Measurements from ENCODE around the gene CACNA1E.
A peak's percentile ranks its signal among the peaks of the same experiment; 100 is the strongest.

CACNA1E gene

DNA sequence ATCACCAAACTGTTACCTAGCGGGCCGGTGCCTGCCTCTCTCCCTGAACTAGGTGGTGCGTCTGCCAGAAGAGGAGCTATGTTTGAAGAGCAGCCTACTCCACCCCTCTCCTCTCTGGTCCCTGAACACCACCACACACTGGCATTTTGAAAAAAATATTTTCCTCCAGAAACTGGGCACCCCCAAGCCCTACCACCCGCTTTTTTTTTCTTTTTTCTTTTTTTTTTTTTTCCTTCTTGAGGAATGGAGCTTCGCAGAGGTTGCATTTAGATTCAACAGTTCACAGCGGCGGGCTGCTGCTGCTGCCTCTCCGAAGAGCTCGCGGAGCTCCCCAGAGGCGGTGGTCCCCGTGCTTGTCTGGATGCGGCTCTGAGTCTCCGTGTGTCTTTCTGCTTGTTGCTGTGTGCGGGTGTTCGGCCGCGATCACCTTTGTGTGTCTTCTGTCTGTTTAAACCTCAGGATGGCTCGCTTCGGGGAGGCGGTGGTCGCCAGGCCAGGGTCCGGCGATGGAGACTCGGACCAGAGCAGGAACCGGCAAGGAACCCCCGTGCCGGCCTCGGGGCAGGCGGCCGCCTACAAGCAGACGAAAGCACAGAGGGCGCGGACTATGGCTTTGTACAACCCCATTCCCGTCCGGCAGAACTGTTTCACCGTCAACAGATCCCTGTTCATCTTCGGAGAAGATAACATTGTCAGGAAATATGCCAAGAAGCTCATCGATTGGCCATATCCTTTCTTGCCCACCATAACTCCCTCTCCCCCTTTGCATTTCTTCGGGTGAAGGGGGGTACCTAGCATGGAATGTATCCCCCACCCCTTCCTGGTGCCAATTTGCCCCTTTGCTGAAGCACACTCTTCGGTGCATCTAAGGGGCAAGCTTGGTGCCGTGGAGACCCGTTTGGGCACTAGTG, at the start of gene CACNA1E:
CACNA1E (plus strand) TSS at position 233 of the 911 bp plus-strand sequence; CDS start at position 461, 228 bp downstream.
- Mint-ChIP-seq H3K4me1 (peaks cover 47% of the 10 kb centered on the region), H3K27ac (peak within 1 kb of the TSS in 1 of 3 experiments; percentile 28)

DNA sequence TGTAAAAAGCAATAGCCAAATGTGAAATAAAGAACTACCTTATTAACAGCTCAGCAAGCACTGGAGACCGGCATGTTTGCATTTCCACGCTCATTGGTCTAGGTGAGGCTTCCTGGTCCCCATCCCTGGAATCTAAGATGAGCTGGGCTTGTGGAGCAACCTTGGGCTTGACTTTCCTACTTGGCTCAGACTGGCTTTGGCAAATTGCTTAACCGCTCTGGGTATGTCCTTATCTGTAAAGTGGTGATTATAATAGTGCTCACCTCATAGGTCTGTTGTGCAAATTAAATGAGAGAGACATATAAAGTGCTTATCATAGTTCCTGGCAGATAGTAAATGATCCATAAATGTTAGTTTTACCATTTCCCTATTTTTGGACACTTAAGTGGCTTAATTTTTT, 49.4 kb upstream of the CACNA1E start:
- TF ChIP-seq, protein P1, sequence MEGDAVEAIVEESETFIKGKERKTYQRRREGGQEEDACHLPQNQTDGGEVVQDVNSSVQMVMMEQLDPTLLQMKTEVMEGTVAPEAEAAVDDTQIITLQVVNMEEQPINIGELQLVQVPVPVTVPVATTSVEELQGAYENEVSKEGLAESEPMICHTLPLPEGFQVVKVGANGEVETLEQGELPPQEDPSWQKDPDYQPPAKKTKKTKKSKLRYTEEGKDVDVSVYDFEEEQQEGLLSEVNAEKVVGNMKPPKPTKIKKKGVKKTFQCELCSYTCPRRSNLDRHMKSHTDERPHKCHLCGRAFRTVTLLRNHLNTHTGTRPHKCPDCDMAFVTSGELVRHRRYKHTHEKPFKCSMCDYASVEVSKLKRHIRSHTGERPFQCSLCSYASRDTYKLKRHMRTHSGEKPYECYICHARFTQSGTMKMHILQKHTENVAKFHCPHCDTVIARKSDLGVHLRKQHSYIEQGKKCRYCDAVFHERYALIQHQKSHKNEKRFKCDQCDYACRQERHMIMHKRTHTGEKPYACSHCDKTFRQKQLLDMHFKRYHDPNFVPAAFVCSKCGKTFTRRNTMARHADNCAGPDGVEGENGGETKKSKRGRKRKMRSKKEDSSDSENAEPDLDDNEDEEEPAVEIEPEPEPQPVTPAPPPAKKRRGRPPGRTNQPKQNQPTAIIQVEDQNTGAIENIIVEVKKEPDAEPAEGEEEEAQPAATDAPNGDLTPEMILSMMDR (IDR thresholded peaks at IDR 0.05; ENCODE audit: unreplicated experiment in 3 of 3): no peak
- H3K4me1 Mint-ChIP-seq: no peaks in the 10 kb centered on the region

More for the DNA sequence above, at the start of gene CACNA1E:
- peaks cover 3% of the 10 kb centered on the region for H3K9me3 Mint-ChIP-seq
- no peaks in the 10 kb centered on the region for H3K36me3 Mint-ChIP-seq (ENCODE audit: low read depth)
- H3K27me3 Mint-ChIP-seq (ENCODE audit: low read depth): peaks cover 90% of the 10 kb centered on the region
- TF ChIP-seq, protein P1 (IDR thresholded peaks at IDR 0.05; ENCODE audit: unreplicated experiment in 3 of 3): no peak
- H3K4me3 Mint-ChIP-seq: peak within 1 kb of the TSS; percentile 79 to 85 (median 83)

DNA sequence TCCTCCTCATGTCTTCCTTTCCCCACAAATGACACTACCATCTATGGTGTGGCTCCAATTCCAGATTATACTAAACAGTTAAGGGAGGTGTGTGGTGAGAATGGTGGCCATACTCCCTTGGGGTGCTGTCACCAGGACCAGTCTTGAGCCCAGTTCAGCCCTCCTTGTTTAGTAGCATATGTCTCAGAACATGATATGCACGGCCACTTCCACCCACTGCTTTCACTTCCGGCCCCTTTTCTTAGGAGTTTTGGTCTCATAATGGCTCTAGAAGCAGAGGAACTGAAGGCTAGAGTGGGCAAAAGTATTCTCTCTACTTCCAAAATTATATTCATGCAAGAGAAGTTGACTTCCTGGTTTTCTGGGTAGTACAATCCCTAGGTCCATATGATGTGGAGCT, 45.3 kb upstream of the CACNA1E start:
- Mint-ChIP-seq H3K9me3 (no peaks in the 10 kb centered on the region), H3K4me3 (no peak overlapping the region), H3K27me3 (ENCODE audit: low read depth) (peaks cover 15% of the 10 kb centered on the region), H3K27ac (no peak overlapping the region), H3K36me3 (ENCODE audit: low read depth) (no peaks in the 10 kb centered on the region), H3K4me1 (peaks cover 5% of the 10 kb centered on the region)
- TF ChIP-seq, protein P1 (IDR thresholded peaks at IDR 0.05; ENCODE audit: unreplicated experiment in 3 of 3): no peak

More for the DNA sequence above, 49.4 kb upstream of the CACNA1E start:
- Mint-ChIP-seq H3K36me3 (ENCODE audit: low read depth) (no peaks in the 10 kb centered on the region), H3K9me3 (no peaks in the 10 kb centered on the region), H3K27ac (no peak overlapping the region), H3K4me3 (no peak overlapping the region), H3K27me3 (ENCODE audit: low read depth) (peaks cover 18% of the 10 kb centered on the region)

DNA sequence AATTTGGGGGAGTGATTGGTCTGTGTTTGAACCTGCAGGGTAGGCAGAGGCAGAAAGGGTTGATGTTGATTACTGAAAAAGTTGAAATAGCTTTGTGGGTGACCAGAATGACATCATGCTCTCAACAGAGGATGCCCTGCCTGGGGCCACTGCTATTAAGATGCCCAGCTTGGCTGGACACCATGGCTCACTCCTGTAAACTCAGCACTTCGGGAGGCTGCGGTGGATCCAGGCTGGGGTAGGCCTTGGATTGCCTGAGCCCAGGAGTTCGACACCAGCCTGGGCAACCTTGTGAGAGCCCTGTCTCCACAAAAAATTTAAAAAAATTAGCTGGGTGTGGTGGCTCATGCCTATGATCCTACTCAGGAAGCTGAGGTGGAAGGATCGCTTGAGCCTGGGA, 42.8 kb upstream of the CACNA1E start:
- no peaks in the 10 kb centered on the region for H3K36me3 Mint-ChIP-seq (ENCODE audit: low read depth)
- H3K9me3 Mint-ChIP-seq: no peaks in the 10 kb centered on the region
- TF ChIP-seq, protein P1 (IDR thresholded peaks at IDR 0.05; ENCODE audit: unreplicated experiment in 3 of 3): no peak
- H3K4me1 Mint-ChIP-seq: peaks cover 5% of the 10 kb centered on the region
- H3K27me3 Mint-ChIP-seq (ENCODE audit: low read depth): peaks cover 17% of the 10 kb centered on the region
- H3K27ac Mint-ChIP-seq: no peak overlapping the region
- H3K4me3 Mint-ChIP-seq: no peak overlapping the region

DNA sequence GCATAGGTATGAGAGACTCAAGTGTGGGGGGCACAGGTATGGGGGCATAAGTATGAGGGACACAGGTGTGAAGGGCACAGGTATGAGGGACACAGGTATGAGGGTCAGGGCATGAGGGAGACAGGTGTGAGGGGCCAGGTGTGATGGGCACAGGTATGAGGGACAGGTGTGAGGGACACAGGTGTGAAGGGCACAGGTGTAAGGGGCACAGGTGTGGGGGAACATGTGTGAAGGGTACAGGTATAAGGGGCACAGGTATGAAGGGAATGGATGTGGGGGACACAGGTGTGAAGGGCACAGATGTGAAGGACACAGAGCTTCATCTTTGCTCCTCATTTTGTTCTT, 41.2 kb upstream of the CACNA1E start:
- no peak overlapping the region for H3K4me3 Mint-ChIP-seq
- peaks cover 5% of the 10 kb centered on the region for H3K4me1 Mint-ChIP-seq
- TF ChIP-seq, protein P1 (IDR thresholded peaks at IDR 0.05; ENCODE audit: unreplicated experiment in 3 of 3): no peak
- H3K36me3 Mint-ChIP-seq (ENCODE audit: low read depth): no peaks in the 10 kb centered on the region
- no peak overlapping the region for H3K27ac Mint-ChIP-seq
- H3K27me3 Mint-ChIP-seq (ENCODE audit: low read depth): peaks cover 13% of the 10 kb centered on the region
- no peaks in the 10 kb centered on the region for H3K9me3 Mint-ChIP-seq

Measured in nephron (organoid).